Hematopoietic multipotent progenitor cell treated with erythropoietin and hydrocortisone succinate and interleukin-3 and kit ligand, for 6 days (in vitro differentiated cells): ENCODE measurements around the gene DTNB.
"Not testable (repeated sequence)": the region's sequence is repeated elsewhere in the genome, so short reads cannot be mapped to it uniquely, and the experiment has no call there.

ENCODE experiments used
- DNase-seq: peaks from one replicate; pipeline ENCODE4 v3.0.0-alpha.2; 2015

The DTNB gene

GRCh38 chr2:25537526-25537925, 135.9 kb downstream of the DTNB start:
- DNase-seq = no peak

DNA sequence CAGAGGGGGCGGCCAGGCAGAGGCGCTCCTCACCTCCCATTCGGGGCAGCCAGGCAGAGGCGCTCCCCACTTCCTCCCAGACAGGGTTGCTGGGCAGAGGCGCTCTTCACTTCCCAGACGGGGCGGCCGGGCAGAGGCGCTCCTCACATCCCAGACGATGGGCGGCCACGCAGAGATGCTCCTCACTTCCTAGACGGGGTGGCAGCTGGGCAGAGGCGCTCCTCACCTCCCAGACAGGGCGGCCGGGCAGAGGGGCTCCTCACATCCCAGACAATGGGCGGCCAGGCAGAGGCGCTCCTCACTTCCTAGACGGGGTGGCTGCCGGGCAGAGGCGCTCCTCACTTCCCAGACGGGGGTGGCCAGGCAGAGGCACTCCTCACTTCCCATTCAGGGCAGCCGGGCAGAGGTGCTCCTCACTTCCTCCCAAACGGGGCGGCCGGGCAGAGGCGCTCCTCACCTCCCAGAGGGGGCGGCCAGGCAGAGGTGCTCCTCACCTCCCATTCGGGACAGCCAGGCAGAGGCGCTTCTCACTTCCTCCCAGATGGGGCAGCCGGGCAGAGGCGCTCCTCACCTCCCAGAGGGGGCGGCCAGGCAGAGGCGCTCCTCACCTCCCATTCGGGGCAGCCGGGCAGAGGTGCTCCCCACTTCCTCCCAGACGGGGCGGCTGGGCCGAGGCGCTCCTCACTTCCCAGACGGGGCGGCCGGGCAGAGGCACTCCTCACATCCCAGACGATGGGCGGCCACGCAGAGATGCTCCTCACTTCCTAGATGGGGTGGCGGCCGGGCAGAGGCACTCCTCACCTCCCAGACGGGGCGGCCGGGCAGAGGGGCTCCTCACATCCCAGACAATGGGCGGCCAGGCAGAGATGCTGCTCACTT, 137.7 kb downstream of the DTNB start:
- DNase-seq = not testable (repeated sequence)

- DNase-seq = not testable (repeated sequence)
Observed at GRCh38 chr2:25534937-25535336, 138.4 kb downstream of the DTNB start.

DNA sequence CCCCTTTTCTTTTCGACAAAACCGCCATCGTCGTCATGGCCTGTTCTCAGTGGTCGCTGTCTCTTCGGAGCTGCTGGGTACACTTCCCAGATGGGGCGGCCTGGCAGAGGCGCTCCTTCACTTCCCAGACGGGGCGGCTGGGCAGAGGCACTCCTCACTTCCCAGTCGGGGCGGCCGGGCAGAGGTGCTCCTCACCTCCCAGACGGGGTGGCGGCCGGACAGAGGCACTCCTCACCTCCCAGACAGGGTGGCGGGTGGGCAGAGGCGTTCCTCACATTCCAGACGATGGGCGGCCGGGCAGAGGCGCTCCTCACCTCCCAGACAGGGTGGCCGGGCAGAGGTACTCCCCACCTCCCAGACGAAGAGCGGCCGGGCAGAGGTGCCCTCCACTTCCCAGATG, 138.9 kb downstream of the DTNB start:
- DNase-seq = no peak

DNA sequence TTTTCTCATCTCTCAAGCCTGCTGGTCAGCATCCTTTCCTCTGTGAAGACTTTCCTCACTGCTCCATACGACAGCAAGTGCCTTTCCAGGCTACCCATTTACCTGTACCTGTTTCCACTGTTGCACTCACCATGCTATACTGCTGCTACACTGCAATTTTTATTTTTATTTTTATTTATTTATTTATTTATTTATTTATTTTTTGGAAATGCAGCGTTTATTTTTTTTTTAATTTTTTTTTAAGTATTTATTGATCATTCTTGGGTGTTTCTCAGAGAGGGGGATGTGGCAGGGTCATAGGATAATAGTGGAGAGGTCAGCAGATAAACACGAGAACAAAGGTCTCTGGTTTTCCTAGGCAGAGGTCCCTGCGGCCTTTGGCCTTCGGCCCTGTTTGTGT, 139.6 kb downstream of the DTNB start:
- not testable (repeated sequence) for DNase-seq

GRCh38 chr2:25532521-25532920, 140.9 kb downstream of the DTNB start:
- no peak for DNase-seq

DNA sequence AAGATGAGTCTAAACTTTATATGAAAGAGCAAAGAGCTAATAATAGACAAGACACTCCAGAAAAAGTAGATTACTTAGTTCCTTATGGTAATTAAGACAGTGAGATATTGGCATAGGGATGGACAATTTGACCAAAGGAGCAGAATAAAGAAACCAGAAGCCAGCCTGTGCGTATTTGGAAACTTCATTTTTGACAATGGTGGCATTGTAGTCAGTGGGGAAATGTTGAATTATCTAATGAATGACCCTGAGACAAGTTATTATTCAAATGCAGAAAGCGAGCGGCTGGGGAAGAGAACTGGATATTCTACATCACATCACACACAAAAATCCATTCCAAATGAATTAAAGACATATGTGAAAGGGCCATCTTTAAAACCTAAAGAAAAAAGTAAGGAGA, 144.3 kb downstream of the DTNB start:
- no peak for DNase-seq

DNA sequence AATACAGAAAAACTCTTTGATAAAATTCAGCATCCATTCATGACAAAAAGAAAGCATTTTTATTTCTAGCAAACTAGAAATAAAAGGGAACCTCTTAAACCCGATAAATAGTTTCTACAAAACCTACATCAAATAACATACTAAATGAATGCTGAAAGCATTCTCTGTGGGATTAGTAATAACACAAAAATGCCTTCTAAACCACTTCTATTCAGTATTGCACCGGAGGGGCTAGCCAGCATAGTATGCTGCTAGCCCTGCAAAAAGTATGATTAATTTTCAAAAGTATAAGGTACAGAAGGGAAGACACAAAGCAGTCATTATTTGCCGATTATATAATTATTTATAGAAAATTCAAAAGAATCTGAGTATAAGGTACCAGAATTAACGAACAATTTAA, 145.2 kb downstream of the DTNB start:
- no peak for DNase-seq

DNA sequence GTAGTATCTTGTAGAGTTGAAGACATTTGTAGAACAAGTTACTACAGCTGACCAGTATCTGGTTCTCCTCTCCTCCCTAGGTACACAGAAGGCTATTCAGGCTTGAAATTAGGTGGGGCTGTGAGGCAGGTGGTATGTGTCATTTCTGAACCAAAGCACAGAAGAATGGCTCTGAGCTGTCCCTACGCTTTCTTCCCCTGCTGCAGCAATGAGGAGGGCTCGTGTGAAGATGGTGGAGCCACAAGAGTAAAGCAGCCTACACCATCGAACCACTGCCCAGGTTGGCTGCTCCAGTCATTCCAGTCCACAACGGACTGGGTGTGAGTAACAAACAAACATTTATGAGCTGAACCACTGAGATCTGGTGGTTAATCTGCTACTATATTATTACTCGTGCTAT, 148.9 kb downstream of the DTNB start:
- no peak for DNase-seq

DNA sequence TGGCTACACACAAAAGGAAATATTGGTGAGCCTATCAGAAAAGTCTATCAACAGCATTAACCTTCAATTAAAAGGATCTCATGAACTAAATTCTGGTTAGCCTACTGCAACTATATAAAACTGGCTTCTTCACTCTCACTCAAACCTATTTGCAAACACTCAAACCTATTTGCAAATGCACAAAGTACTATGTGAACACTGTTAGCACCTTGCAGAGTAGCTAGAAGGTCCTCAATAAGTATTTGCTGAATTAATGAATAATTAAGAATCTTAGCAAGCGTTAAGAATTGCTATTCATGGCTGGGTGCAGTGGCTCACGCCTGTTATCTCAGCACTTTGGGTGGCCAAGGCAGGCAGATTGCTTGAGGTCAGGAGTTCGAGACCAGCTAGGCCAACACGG, 150.3 kb downstream of the DTNB start:
- no peak for DNase-seq

- DNase-seq = peak; percentile 94
Observed at GRCh38 chr2:25521665-25522387, 151.6 kb downstream of the DTNB start.

DNA sequence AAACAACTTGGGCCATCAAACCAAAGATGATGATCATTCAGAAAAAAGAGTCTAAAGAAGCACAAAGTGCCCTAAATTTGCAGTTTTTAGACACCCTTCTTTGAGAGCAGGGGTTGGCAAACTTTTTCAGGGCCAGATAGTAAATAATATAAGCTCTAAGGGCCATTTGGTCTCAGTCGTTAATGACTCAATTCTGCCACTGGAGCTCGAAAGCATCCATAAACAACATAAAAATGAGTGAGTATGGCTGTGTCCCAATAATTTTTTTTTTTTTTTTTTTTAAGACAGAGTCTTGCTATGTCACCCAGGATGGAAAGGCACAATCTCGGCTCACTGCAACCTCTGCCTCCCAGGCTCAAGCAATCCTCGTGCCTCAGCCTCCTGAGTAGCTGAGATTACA, 152.3 kb downstream of the DTNB start:
- DNase-seq = no peak

GRCh38 chr2:25517701-25518100, 155.7 kb downstream of the DTNB start:
- no peak for DNase-seq

- no peak for DNase-seq
Observed at GRCh38 chr2:25514043-25514637, 159.2 kb downstream of the DTNB start.

DNA sequence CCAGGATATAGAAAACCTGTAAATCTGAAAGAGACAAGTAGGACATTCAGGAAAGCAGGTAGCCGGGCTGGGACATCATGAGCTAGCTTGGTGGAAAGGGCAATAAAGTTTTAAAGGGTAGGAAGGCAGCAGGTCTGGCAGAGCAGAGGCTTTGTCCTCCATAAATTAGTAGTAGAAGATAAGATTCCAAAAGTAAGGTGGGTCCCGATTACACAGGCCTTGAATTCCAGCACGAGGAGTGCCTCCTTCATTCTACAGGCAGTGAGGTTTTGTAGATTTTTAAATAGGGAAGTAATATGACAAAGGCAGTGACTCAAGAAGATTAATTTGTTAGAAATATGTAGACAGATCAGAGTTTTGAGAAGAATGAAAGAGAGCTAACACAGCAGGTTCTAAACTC, 160.7 kb downstream of the DTNB start:
- peak; percentile 28 for DNase-seq

- no peak for DNase-seq
Observed at GRCh38 chr2:25506226-25506625, 167.2 kb downstream of the DTNB start.

DNA sequence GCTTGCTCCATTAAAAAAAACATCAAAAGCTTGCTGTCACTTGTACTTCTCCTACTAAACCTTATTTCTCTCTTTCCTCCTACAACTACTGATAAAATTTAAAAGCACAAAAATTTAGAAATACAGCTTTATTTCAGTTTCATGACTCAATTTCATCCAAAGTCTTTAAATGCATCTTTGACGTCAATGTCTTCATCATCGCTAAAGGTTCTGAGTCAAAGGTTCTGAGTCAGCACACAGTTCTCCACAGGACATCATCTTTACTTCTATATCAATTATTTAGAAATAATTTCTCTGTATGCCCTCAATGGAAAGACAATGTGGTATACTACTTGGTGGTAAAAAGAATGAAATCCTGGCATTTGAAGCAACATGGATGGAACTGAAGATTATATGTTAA, 167.8 kb downstream of the DTNB start:
- no peak for DNase-seq

GRCh38 chr2:25505182-25505581, 168.2 kb downstream of the DTNB start:
- no peak for DNase-seq

- DNase-seq = no peak
Observed at GRCh38 chr2:25504266-25504665, 169.1 kb downstream of the DTNB start.

DNA sequence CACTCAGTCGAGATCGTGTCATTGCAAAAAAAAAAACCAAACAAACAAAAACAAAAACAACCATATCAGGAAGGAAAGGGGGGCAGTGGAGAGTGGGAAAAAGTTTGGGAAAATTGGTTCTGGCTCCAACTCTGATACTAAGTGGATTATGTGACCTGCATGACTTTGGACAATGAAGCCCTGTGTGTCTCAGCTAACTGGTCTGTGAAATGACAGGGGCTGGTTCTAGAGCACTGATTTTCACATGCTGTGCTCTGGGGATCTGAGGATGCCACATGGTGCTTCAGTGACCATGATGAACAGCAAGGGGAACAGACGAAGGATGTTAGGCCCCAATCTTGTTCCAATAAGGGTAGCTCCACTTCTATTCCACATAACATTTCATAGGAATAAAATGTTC, 174.2 kb downstream of the DTNB start:
- no peak for DNase-seq

- no peak for DNase-seq
Observed at GRCh38 chr2:25497918-25498407, 175.4 kb downstream of the DTNB start.

- no peak for DNase-seq
Observed at GRCh38 chr2:25497229-25497917, 176.0 kb downstream of the DTNB start.

GRCh38 chr2:25494616-25495015, 178.8 kb downstream of the DTNB start:
- DNase-seq = no peak
